Measurements from ENCODE around the gene AUNIP.

DNA sequence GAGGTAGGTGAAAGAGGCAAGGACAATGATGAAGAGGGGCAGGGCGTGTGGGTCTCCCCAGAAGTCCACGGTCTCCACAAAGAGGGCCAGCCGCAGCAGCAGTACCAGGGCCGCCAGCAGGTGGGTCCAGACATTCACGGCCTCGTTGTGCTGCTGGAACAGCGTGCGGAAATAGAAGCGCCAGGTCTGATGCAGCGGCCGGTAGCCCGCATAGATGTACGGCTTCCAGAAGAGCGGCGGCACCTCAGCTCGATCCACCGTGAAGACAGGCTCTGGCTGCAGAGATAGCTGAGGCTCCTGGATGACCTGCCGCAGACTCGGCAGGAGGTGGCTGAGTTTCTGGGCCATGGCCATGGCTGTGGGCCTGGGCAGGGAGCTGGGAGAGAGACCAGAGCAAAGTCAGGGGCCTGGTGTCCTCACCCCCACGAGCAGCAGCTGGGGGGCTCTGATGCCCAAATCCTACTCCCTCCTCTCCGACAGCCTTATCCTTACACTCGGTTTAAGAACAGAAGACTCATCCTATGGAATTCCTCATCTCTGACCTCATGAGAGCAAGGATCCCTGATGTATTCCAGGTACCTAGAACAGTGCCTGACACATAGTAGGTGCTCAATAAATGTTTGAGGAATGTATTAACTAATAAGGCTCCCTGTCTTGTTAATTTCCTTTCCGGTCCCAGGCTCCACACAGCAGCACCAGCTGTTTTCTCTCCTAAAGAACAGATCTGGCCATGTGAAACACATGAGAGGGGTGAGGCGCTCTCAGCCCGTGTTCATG lies 4.4 kb upstream of the AUNIP start:
- TF ChIP-seq, protein P1, sequence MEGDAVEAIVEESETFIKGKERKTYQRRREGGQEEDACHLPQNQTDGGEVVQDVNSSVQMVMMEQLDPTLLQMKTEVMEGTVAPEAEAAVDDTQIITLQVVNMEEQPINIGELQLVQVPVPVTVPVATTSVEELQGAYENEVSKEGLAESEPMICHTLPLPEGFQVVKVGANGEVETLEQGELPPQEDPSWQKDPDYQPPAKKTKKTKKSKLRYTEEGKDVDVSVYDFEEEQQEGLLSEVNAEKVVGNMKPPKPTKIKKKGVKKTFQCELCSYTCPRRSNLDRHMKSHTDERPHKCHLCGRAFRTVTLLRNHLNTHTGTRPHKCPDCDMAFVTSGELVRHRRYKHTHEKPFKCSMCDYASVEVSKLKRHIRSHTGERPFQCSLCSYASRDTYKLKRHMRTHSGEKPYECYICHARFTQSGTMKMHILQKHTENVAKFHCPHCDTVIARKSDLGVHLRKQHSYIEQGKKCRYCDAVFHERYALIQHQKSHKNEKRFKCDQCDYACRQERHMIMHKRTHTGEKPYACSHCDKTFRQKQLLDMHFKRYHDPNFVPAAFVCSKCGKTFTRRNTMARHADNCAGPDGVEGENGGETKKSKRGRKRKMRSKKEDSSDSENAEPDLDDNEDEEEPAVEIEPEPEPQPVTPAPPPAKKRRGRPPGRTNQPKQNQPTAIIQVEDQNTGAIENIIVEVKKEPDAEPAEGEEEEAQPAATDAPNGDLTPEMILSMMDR (IDR thresholded peaks at IDR 0.05; ENCODE audit: low read length): no peak
- no peak for TF ChIP-seq EZH2 (IDR thresholded peaks at IDR 0.05; ENCODE audit: borderline replicate concordance, low read length)
